HL-60 (cell line): ENCODE results near the gene ANKS1A.

Experiments
- DNase-seq, 2 experiments: peaks; one replicate each; pipeline ENCODE4 v3.0.0-alpha.2; 2010 to 2020; ENCODE audit warnings: low read depth in 1 of 2, low spot score in 1 of 2
- H3K27ac ChIP-seq: fragments of 250-450 bp; sonication (Bioruptor Pico); replicated peaks from 2 replicates; pipeline ENCODE4 v1.5.1; 2020; ENCODE audit warnings: mild to moderate bottlenecking, moderate library complexity
- H3K27me3 ChIP-seq: fragments of 250-450 bp; sonication (Bioruptor Pico); 2 replicates; pipeline ENCODE4 v1.5.1; 2021; ENCODE audit warnings: mild to moderate bottlenecking, moderate library complexity; ENCODE audit not compliant: insufficient read depth, poor library complexity, severe bottlenecking
- H3K4me3 ChIP-seq: replicated peaks from 2 replicates; pipeline ENCODE4 v1.5.1; 2011; ENCODE audit warnings: mild to moderate bottlenecking, control low read depth, low read length; ENCODE audit not compliant: insufficient read depth
- GABPA ChIP-seq: IDR thresholded peaks from 2 replicates; pipeline ENCODE4 v1.6.1; 2012; ENCODE audit warnings: low read depth
- POLR2AphosphoS5 ChIP-seq: IDR thresholded peaks from 2 replicates; pipeline ENCODE4 v1.6.1; 2012; ENCODE audit warnings: low read depth
- SPI1 ChIP-seq: IDR thresholded peaks from 2 replicates; pipeline ENCODE4 v1.6.1; 2012; ENCODE audit warnings: low read depth, mild to moderate bottlenecking, borderline replicate concordance
- TF ChIP-seq, protein P1 (sequence below): IDR thresholded peaks from 2 replicates; pipeline ENCODE4 v1.6.1; 2012; ENCODE audit warnings: low read depth; ENCODE audit not compliant: insufficient replicate concordance
- TF ChIP-seq, protein P2 (sequence below): IDR thresholded peaks from one replicate; pipeline ENCODE4 v1.5.1; 2011; ENCODE audit warnings: low read length, control low read depth, inconsistent platforms; ENCODE audit not compliant: insufficient read depth

The ANKS1A gene

DNA sequence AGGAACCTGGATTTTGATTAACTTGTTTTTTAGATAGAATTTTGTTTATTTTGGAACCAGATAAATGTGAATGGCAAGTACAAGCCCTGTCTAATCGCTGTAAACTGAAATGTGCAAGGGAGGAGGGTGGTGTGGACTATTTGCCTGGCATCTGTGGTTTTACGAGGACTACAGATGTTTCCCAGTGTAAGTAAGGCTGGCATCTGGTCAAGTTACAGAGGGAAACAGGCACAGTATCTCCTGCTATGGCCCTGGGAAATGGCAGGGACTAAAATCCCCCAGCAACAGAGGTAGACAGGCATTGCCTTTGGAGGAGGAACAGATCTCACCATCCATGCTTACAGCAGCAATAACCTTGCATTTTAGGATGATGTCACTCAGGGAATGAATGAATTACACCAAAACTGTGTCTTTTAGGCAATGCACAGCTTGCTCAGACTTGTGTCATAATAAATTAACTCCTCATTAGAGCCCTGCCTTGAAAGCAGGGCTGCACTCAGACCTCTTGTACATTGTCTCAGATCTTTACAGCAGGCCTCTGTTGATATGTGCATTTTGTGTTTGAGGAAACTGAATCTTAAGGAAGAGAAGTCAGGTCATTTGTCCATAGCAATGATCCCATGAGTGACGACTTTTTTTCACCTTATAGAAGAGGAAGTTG lies 155.8 kb downstream of the ANKS1A start:
- TF ChIP-seq GABPA = no peak
- 0 out of 2 replicates have a peak, but pooled peaks have one; percentile 30 for TF ChIP-seq POLR2AphosphoS5
- TF ChIP-seq SPI1 = 0 out of 2 replicates have a peak, but pooled peaks have one; percentile 11
- no peak overlapping the region for H3K4me3 ChIP-seq
- H3K27ac ChIP-seq = peak overlapping the region; percentile 95
- H3K27me3 ChIP-seq = no peaks in the 10 kb centered on the region
- DNase-seq = peak in 1 of 2 experiments; percentile 56

DNA sequence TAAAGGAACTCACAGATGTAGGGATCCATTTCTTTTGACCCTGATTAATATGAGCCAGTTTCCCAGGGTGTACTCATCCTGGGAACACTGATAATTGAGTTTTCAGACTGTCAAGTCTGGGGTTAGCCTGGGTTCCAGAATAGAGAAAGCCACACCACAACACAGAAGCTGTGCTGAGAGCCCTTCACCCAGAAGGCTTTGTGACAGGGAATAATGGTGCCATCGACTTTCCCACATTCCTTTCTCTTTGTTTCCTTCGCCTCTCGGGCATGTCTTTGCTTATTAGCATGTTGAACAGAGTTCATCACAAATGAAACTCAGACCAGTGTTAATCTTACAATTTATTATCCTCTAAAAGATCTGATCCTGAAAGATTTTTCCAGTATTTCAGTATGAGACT lies 157.0 kb downstream of the ANKS1A start:
- no peaks in the 10 kb centered on the region for H3K27me3 ChIP-seq
- TF ChIP-seq, protein P1, sequence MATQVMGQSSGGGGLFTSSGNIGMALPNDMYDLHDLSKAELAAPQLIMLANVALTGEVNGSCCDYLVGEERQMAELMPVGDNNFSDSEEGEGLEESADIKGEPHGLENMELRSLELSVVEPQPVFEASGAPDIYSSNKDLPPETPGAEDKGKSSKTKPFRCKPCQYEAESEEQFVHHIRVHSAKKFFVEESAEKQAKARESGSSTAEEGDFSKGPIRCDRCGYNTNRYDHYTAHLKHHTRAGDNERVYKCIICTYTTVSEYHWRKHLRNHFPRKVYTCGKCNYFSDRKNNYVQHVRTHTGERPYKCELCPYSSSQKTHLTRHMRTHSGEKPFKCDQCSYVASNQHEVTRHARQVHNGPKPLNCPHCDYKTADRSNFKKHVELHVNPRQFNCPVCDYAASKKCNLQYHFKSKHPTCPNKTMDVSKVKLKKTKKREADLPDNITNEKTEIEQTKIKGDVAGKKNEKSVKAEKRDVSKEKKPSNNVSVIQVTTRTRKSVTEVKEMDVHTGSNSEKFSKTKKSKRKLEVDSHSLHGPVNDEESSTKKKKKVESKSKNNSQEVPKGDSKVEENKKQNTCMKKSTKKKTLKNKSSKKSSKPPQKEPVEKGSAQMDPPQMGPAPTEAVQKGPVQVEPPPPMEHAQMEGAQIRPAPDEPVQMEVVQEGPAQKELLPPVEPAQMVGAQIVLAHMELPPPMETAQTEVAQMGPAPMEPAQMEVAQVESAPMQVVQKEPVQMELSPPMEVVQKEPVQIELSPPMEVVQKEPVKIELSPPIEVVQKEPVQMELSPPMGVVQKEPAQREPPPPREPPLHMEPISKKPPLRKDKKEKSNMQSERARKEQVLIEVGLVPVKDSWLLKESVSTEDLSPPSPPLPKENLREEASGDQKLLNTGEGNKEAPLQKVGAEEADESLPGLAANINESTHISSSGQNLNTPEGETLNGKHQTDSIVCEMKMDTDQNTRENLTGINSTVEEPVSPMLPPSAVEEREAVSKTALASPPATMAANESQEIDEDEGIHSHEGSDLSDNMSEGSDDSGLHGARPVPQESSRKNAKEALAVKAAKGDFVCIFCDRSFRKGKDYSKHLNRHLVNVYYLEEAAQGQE = no peak
- TF ChIP-seq, protein P2, sequence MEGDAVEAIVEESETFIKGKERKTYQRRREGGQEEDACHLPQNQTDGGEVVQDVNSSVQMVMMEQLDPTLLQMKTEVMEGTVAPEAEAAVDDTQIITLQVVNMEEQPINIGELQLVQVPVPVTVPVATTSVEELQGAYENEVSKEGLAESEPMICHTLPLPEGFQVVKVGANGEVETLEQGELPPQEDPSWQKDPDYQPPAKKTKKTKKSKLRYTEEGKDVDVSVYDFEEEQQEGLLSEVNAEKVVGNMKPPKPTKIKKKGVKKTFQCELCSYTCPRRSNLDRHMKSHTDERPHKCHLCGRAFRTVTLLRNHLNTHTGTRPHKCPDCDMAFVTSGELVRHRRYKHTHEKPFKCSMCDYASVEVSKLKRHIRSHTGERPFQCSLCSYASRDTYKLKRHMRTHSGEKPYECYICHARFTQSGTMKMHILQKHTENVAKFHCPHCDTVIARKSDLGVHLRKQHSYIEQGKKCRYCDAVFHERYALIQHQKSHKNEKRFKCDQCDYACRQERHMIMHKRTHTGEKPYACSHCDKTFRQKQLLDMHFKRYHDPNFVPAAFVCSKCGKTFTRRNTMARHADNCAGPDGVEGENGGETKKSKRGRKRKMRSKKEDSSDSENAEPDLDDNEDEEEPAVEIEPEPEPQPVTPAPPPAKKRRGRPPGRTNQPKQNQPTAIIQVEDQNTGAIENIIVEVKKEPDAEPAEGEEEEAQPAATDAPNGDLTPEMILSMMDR = no peak
- TF ChIP-seq GABPA = no peak
- TF ChIP-seq POLR2AphosphoS5 = no peak
- no peak for TF ChIP-seq SPI1
- H3K27ac ChIP-seq = peak overlapping the region; percentile 95
- no peak overlapping the region for H3K4me3 ChIP-seq
- DNase-seq = no peak

DNA sequence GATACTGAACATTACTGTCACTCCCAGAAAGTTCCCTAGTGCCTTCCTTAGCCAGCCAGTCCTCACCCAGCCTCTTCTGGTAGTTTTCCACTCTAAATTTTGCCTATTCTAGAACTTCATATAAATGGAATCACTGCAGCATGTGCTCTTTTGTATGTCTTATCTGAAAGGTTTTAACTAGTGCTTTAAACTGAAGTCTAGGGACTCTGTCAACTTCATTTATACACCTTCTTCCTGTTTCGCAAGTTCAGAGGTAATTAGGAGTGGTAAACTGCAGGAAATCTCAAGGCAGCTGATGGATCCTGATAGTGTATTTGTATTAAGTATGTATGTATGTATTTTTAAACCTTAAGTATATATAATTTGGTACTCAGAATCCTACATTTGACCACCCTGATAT lies 157.8 kb downstream of the ANKS1A start:
- TF ChIP-seq, protein P2 = no peak
- TF ChIP-seq, protein P1 = no peak
- no peak for TF ChIP-seq GABPA
- TF ChIP-seq SPI1 = no peak
- no peak for TF ChIP-seq POLR2AphosphoS5

DNA sequence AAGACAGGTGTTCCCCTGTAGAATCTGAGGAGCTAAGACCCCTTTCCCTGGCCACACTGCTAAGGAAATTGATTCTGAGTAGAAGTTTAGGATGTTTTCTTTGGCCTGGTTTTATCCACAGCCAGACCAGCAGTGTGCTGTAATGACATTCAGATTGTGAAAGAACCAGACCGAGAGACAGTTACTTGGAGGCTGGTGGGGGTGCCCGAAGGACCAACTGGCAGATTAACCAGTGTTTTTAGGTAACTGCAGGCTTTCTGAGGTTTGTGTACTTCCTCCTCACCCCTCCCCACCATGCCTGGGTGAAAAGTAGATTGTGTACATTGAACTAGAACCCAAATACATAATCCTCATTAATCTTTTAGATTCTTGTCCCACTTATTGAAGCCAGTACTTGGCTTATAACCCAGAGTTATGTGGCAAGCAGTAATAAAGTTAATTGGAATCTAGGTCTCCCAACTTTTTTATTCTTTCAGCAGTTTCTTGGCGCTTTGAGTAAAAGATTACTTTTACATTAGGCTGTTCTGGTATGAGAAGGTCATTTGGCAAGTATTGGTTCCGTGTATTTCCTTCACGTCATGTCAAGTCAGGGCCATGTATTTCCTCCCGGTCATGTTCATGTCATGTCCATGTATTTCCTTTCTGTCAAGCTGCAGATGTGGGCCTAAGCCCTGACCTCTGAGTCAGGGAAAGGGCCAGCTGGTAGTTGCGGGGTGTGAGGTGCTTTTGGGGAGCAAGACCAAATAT lies 158.4 kb downstream of the ANKS1A start:
- DNase-seq = peak; percentile 66 to 96
- no peaks in the 10 kb centered on the region for H3K27me3 ChIP-seq
- TF ChIP-seq, protein P2 = no peak
- peak; percentile 79 for TF ChIP-seq POLR2AphosphoS5
- no peak overlapping the region for H3K4me3 ChIP-seq
- H3K27ac ChIP-seq = peak overlapping the region; percentile 95

More for the DNA sequence above, 157.8 kb downstream of the ANKS1A start:
- no peaks in the 10 kb centered on the region for H3K27me3 ChIP-seq
- no peak overlapping the region for H3K4me3 ChIP-seq
- peak overlapping the region; percentile 95 for H3K27ac ChIP-seq
- no peak for DNase-seq
